ENCODE data around the gene RYR2.
"Not testable (repeated sequence)": the region's sequence is repeated elsewhere in the genome, so short reads cannot be mapped to it uniquely, and the experiment has no call there.

RYR2 gene

DNA sequence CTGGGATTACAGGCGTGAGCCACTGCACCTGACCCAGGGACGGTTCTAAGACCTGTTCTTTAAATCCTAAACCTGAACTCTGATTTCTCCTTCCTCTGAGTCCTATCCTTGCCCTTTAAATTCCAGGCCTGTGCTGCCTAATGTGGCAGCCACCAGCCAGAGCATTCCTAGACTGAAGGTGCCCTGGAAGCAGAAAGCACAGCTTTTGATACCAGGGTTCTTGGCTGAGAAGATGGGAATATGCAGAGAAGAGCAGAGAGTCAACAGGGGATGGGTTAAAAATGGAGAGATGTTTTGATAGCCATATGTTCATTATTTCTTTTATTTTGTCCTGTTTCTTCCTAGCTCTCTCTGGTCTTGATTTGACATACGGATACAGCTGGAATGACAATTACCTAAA, 49.7 kb downstream of the RYR2 start:
- DNase-seq: no peak

DNA sequence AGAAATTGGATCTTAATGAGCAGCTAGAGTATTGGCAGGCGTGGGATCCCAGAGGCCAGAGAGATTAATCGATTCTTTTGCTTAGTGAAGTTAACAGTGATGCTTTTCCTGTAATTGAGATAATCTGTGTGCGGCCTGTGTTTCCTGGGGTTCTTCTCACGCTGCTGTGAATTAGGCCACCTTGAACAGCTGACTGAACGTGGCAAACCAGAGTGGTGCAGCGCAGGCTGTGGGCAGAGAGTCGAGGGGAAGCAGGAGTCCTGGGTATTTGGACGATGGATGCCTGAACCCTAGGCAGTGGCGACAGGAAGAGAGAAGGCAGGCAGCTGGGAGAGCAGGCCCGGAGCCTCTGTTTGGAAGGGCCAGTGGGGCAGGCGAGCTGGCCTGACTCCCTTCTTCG, 51.7 kb downstream of the RYR2 start:
- DNase-seq: no peak

DNA sequence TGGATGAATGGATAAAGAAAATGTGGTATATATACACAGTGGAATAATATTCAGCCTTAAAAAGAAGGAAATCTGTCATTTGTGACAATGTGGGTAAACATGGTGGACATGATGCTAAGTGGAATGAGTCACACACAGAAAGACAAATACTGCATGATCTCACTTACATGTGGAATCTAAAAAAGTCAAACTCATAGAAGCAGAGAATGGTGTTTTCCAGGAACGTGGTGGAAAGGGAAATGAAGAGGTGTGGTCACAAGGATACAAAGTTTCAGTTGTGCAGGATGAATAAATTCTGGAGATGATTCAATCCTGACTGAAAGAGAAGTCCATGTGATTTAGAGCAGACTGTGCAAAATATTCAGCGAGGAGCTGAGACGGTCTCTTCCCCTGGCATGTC, 56.6 kb downstream of the RYR2 start:
- no peak for DNase-seq

DNA sequence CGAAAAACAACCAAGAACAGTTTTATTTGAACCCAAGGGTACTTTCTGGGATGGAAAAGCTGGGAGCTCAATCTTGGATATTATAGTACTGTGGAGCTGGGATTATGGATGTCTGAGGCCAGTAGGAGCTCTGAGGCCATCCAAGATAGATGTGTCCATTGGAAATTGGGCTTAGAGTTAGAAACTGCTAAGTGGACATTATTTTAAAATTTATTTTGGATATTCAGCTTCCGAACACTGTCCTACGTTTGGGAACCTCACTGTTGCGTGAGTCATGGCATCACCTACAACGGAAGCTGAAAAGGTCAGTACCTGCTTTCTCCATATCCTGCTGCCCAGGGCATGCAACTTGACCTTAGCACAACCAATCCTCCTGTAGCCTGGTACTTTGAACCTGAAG, 61.0 kb downstream of the RYR2 start:
- no peak for DNase-seq

DNA sequence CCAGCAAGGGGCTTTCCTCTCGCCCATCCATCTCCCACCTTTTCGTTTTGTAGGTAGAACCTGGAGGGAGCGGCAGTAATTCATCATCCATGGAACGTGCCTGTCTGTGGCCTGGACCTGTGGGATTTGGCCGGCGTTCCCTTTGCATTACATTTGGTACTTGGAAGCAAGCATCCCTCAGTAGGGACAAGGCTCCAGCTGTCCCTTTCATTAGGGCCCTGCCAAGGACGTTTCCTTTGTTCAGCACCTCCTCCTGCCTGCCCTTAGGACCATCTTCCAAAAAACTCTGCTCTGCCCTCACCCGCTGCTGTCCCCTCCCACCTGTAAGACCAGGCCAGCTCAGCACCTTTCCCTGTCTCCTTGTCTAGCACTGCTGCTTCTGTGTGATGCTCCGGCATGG, 62.1 kb downstream of the RYR2 start:
- DNase-seq: no peak

DNA sequence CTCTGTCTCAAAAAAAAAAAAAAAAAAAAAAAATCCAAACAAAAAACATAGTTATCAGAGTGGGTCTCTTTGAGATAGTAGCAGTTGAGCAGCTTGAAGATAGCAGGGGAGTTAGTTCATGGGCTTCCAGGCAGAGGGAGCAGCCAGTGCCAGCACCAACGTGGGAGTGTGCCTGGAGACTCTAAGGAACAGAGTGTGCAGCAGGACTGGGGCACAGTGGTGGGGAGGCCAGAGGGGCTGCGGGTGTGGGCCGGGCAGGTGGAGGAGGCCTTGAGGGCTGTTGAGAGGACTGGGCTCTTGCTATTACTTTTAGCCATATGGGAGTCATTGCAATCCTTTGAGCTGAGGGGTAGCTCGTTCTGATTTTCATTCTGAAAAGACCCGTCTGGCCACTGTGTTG, 63.8 kb downstream of the RYR2 start:
- DNase-seq: no peak

DNA sequence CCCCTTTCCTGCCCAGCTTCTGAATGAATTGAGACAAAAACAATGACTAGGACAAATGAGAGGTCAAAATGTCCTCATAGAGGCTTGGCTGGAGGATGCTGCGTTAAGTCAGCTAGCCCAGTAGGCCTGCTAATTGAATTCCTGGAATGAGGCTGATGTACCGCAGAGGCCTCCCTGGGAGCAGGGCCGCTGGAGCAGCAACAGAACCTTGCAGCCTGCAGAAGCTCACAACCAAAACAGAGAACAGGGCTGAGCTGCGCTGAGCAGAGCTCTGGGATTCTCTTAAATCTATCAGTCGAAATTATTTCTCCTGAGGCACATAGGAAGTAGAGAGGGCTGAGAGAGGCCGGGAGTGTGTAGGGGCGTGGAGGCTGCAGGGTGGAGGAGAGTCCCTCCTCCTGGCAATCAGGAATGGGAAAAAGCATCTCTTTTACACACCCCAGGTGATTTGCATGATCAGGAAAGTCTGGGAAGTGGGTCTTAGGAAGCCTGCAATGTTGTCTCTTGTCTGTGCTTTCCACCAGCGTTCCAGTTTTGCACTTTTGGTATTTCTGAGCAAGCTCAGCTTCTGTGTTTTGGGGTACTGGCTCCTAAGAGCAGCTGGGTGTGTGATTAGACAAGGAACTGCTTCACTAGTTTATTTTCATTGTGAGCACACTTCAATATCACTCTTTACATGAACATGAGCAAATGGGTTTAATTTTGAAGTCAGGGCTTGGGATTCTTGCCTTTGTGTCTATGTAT, 66.5 kb downstream of the RYR2 start:
- no peak for DNase-seq

DNA sequence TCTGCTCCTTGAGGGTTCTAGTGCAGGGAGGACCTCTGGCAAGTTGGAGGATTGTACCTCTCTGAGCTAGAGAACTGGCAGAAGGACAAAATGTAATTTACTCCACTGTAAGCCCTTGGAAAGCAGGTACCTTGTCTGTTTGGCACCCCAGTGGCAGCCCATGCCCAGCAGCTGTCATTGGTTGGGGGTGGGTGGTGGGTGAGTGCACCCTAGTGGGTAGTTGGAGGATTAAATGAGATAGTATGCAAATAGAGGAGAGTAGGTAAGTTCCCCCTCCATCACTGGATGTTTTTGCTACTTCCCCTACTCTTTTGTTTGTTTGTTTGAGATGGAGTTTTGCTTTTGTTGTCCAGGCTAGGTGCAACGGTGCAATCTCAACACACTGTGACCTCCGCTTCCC, 69.8 kb downstream of the RYR2 start:
- no peak for DNase-seq

DNA sequence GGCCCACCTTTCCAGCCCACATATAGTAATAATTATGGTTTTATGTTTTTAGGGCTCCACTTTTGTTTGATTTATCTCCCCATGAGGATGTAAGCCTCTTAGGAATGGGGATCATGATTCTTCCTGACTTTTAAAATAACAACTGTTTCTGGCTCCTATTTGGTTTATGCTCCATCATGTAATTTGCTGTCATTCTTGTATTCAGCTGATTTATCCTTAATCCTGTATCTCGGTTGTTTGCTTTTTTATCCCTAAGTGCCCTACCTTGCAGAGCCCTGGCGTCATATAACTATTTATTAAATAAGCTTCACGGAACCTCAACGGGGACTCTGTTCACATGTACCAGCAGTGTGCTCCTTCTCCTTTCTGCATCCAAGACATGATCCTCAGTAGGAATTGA, 70.7 kb downstream of the RYR2 start:
- DNase-seq: no peak

DNA sequence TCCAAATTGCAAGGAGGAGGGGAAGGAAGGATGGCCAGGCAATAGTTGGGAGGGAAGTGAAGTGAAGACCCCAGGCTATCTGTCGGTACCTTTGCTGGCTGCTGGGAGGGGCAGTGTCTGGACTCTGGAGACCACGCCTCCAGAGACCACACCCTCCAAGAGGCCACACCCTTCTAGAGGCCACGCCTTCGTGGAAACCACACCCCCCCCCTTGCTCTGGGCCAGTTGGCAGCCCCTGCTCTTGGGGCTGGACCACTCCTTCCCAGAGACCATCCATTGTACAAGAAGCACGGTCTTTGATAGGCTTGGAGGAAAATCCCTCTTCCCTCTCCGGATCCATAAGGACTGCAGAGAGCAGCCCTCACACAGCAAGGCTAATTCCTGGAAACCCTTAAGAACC, 73.1 kb downstream of the RYR2 start:
- DNase-seq: no peak

DNA sequence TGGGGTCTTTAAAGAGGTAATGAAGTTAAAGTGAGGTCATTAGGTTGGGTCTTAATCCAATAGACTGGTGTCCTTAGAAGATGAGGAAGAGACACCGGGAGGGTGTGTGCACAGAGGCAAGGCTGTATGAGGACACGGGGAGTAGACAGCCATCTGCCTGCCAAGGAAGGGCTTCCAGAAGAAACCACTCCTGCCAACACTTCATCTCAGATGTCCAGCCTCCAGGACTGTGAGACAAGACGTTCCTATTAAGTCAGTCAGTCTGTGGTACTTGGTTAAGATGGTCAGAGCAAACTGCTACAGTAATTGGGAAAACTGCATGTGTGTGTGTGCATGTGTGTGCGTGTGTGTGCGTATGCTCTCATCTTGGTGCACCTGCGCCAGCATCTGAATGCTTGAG, 77.1 kb downstream of the RYR2 start:
- DNase-seq: no peak

DNA sequence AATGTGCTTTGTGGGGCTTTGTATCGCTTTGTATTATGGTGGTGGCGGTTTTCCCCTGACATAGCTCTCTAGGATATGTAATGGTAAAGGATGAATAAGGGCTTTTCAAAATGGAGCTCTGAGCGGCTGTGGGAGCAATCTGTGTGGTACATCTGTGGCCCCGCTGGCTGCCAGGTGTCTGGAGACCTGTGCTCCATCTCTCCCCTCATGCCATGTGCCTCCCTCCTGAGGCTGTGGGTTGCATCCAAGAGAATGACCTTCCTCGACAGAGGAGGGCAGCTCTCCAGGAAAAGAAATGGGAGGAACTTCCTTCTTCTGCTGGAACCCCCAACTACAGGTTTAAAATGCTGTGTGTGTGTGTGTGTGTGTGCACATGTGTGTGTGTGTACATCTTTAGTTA, 78.7 kb downstream of the RYR2 start:
- DNase-seq: no peak

DNA sequence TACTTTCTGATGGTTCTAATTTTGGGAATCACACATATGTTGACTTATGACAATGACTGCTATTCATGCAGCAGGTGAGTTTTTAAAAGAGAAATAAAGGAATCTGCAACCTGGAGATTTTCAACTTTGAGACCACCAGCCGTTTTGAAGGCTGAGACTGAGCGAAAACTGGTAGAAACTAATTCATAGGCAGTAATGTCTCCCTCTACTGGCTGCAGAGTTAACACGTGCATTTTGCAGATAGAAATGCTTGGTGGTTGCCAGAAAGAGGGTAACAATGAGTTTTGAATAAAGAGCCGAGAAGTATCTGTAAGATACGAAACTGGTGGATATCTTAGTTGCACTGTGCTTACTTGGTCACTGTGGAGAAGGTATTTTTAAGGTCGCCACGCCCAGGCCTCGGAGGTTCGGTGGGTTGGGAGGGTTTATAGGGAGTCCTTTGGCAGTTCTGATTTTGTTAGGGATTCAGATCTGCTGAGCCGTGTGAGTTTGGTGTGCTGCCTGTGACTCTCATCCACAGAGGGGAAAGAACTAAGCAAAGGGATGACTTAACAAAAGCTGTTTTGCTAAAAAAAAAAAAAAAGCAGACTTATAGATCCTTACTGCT, 83.0 kb downstream of the RYR2 start:
- DNase-seq: no peak

DNA sequence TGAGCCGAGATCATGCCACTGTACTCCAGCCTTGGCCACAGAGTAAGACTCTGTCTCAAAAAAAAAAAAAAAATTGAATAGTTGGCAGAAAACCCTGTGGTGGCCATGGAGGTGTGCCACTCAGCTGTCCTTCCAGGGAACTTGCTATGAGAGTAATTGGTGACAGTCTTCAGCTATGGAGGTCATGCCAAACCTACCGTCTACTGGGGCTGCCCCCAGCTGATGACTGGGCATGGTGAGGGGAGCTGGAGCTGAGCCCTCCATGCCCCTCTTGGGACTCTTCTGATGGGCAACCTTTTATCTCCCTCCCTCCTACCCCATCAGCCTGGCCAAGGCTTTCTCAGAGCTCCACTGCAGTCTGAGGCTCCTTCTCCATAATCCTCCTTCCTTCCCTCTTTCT, 84.2 kb downstream of the RYR2 start:
- DNase-seq: no peak

DNA sequence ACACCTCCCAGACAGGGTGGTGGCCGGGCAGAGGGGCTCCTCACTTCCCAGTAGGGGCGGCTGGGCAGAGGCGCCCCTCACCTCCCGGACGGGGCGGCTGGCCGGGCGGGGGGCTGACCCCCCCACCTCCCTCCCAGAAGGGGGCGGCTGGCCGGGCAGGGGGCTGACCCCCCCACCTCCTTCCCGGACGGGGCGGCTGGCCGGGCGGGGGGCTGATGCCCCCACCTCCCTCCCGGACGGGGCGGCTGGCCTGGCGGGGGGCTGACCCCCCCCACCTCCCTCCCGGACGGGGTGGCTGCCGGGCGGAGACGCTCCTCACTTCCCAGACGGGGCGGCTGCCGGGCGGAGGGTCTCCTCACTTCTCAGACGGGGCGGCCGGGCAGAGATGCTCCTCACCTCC, 85.3 kb downstream of the RYR2 start:
- DNase-seq: not testable (repeated sequence)

DNA sequence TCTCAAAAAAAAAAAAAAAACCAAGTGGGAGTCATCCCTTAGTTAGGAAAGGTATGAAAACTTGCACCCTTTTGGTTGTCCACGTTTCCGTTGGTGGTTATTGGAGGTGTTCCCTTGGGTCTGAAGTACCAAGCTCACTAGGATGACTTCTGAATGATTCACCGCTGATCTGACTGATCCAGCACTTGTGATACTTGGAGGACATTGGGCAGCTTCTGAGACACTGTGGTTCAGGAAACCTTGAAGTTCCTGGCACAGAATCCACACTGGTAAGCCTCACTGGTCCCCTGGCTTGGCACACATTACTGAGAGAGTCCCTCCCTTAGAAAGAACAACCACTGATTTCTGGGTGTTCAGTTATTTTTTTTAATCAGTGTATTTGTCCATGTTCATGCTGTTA, 91.9 kb downstream of the RYR2 start:
- DNase-seq: no peak

DNA sequence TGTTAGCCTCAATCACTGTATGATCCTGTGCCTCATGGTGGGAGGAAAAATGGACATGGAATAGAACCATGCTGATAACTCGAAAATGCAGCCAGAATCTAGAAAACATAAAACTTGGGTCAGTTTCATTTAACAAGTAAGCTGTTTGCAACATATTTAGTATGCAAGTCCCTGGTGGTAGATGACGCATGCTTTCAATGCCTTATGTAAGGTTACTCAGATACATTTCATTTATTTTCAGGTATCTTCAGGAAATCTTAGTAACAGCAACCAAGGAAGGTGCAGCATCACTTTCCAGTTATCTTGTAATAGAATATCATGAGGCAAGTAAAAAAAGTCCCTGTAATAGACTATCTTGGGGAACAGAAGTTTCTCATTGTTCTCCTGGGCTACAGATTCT, 92.9 kb downstream of the RYR2 start:
- no peak for DNase-seq

DNA sequence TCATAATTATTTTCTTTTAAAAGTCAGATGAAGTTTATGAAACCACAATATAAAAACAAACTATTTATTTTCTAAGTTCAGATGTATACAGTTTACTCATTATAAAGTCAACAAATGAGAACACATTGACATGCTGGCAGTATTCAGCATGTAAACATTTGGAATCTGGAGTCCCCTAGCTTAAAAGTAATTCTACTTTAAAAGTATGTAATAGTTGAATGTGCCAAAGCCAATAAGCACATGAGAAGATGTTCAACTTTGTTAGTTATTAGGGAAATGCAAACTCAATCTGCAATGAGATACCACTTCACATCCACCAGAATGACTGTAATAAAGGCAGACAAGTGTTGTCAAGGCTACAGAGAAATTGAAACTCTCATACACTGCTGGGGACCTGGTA, 96.6 kb downstream of the RYR2 start:
- DNase-seq: no peak

DNA sequence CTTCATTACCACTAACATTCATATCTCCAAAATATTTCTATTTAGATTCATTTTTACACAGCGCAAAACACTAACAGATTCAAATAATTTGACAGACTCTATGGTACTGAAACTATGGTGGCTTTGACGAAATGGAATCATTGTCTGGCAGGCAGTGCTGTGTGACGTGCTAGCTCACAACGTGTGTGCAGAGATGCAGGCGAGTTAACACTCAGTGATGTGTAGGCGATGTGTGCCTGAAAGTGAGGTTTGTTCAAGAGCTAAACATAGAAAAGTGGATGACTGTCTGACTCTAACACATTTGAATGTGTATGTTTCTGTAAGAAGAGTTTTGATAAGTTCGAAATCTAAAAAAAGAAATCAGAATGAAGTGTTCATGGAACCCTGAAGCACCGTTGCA, 97.7 kb downstream of the RYR2 start:
- DNase-seq: no peak

DNA sequence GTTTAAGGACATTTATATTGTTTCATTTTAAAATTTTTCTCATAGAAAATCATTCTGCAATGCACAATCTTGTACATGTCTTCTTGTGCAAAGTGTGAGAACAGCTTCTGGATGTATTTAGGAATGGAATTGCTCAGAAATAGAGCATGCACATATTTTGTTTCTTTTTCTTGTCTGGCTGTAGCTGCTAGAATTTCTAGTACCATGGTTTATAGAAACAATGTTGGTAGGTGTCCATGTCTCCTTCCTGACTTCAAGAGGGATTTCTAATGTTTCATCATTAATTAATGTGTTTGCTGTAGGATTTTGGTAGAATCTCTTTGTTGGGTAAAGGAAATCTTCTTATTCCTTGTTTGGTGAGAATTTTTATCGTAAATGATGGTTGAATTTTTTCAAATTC, 99.0 kb downstream of the RYR2 start:
- DNase-seq: no peak

DNA sequence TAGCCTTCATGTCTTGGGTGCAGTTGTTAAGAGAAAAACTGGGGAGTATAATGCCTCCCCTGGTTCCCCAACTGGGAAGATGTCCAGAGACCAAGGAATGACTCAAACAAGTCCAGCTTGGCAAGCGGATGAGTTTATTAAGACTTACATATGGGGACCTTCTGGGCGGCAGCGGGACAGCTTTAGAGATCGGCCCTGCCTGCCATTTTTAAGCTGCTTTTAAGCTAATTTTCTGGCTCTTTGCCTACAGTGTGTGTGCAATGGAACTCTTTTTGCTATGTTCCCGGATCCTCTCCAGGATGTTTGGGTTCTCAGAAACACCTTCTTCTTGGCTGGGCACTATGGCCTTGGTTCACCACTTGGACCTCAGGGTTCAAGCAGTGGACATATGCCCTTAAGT, 99.5 kb downstream of the RYR2 start:
- DNase-seq: no peak

DNA sequence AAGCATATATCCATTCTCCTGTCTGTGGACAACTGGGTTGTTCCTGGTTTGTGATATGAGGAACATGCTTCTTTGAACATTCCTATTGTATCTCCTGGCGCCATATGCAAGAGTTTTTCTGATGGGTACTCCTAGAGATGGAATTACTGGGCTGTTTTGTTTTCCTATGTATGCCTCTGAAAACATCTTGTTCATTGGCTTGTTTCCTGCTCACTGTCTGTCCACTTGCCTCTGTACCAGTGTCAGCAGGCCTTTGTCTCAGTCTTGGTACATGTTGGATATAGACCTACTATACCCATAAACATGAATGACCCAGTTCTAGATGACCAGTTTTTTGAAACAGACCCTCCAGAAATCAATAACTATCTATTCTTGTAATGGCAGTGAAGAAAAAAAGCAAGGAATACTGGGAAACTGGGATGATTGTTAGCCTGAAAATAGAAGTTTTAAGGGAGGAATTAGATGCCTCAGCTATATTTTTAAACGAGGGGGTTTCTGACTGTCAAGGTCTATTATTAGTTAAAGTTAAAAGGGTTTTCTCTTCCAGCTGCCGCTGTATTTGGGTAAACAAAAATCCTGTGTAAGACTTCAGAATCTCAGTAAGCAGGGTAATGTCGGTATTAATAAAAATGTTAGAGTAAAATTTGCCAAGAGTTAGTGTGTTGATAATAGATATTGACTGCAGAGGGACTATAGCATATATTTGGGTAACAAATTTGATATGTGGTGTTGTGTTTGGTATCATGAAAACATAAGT, 103.6 kb downstream of the RYR2 start:
- DNase-seq: no peak

DNA sequence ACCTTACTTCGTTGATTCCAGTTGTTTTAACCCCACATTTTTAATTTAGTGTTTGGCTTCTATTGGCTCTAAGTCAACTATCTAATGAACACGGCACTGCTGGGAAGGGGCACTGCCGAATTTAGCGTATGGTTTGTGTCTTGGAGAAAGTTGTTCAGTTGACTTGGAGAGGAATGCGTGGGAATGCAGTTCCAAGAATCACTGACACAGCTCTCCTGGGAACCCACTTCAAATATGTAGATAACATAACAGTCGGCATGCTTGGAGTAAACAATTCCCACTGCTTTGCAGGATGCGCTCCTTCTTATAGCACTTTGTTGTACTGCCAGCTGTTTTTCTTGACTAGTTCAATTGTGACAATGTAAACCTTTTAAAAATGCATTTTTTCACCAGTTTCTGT, 104.3 kb downstream of the RYR2 start:
- no peak for DNase-seq

DNA sequence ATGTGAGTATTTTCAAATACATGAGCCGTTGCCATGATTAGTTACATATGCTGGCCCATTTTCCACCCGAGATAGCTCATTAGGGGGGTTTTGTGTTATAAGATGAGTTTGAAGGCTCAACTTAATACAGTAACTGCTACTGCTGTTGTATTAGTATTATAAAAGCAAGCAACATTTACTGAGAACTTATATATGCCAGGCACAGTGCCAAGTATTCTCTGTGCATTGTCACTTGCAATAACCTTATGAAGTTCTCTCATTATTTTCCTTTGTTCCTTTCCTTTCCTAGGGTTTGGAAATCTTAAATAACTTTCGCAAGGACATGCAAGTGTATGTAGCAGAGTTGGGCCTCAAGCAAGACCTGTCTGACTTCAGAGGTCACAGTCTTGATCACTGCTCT, 107.9 kb downstream of the RYR2 start:
- DNase-seq: no peak

Data from activated CD4-positive, alpha-beta T cell treated with anti-CD3 and anti-CD28 coated beads, Interleukin-2, amount 50 U/mL, for 4 hours (primary cell).